ENCODE measurements around the gene GIT2.

The GIT2 gene

DNA sequence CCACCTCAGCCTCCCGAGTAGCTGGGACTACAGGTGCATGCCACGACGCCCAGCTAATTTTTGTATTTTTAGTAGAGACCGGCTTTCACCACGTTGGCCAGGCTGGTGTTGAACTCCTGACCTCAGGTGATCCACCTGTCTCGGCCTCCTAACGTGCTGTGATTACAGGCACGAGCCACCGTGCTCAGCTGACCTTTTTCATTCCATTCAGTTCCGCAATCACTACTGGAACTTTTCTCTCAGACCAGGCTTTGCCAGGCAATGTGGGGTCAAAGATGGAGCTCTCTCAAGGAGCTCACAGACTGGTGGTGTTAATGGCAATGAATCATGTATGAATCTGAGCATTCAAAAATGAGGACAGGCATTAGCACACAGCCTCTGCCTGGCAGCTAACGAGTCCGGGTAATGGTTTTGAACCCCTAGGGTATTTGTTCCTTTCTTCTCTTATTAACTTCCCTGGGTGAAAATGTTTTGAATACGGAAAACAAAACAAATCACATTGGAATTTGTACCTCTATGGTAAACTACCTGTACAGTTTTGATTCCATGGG, 105.5 kb downstream of the GIT2 start:
- no peak for DNase-seq (ENCODE audit: low spot score)

DNA sequence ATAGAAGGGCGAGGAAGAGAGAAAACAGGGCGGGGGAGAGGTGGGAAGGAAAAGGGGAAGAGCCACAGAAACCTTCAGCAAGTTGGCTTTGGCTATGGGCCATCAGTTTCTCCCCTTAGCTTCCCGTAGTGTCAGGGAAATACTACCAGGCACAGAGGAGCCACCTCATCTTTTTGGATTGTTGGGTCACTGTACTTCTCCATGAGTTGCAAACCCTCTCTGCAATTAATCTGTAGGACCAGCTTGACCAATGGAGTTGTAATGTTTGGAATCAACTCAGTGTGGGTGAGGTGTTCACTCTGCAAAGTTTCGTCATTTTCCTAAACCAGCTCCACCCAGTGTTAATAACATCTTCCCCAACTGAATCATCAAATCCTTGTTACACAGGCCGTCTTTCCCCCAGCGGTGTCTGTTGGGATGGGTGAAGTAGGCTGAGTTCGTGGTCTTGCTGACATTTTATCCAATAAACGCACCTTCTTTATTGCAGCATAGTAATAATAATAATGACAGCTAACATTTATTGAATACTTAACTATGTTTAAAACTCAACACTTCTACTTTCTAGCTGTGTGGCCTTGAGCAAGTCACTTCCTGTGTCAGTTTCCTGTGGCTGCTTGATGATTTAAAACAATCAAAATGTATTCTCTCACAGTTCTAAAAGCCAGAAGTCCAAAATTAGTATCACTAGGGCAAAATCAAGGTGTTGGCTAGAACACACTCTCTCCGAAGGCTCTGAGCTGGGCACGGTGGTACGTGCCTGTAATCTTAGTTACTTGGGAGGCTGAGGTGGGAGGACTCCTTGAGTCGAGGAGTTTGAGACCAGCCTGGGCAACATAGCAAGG, 107.8 kb downstream of the GIT2 start:
- DNase-seq (ENCODE audit: low spot score), result peak; percentile 86

DNA sequence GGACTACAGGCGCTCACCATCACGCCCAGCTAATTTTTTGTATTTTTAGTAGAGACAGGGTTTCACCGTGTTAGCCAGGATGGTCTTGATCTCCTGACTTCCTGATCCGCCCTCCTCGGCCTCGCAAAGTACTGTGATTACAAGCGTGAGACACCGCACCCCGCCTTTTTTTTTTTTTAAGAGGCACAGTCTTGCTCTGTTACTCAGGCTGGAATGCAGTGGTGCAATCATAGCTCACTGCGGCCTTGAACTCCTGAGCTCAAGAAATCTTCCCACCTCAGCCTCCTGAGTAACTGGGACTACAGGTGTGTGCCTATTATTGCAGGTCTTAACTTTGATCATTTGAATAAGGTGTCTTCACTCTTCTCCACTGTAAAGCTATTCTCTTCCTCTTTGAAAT, 110.6 kb downstream of the GIT2 start:
- DNase-seq (ENCODE audit: low spot score), result no peak

DNA sequence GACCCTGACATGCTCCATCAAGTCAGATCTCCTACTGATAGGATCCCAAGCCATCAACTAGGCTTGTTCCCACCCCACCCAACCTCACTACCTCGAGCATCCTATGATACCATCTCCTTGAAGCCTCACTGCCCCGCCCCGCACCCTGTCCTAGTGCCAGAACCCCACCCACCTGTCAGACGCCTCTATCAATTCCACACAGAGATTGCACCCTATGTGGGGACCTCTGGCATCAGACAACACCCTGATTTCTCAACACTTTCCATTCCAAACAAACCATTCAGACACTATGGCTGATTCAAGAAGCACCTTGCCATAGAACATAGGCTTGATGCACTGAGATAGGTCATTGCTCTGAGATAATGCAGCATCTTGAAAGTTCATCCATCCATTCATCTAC, 112.7 kb downstream of the GIT2 start:
- no peak for DNase-seq (ENCODE audit: low spot score)

DNA sequence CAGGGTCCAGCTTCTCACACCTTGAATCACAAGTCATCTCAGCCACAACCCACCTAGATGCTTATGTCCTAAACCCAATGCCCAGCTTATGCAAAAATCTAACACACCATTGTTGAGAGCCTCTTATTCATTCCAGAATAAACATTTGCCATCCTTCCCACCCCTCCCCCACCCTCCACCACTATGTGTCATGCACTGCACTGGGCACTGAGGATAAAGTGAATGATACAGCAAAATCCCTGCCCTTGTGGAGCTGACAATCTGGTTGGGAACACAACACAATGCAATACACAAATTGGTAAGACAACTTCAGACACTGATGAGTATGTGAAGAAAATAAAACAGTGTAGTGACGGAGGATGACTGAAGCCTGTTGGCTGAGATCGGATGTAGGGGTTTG, 114.4 kb downstream of the GIT2 start:
- no peak for DNase-seq (ENCODE audit: low spot score)

DNA sequence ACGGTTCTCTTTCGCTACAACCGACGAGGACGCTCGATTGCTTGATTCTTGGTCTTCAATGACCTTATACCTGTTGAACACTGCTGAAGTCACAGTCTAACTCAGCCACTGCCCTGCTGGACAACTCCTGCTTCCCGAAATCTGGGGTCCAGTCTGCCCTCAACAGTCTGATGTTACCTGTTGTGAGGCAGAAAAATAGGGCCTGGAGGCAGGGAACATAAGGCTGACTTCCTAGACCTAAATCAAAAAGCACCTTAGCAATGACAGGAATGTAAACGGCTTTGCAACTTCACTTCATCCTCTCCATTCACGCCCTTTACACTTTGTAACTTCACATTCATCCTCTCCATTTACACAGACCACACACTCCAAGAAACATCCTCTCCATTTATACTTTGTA, 115.2 kb downstream of the GIT2 start:
- no peak for DNase-seq (ENCODE audit: low spot score)

DNA sequence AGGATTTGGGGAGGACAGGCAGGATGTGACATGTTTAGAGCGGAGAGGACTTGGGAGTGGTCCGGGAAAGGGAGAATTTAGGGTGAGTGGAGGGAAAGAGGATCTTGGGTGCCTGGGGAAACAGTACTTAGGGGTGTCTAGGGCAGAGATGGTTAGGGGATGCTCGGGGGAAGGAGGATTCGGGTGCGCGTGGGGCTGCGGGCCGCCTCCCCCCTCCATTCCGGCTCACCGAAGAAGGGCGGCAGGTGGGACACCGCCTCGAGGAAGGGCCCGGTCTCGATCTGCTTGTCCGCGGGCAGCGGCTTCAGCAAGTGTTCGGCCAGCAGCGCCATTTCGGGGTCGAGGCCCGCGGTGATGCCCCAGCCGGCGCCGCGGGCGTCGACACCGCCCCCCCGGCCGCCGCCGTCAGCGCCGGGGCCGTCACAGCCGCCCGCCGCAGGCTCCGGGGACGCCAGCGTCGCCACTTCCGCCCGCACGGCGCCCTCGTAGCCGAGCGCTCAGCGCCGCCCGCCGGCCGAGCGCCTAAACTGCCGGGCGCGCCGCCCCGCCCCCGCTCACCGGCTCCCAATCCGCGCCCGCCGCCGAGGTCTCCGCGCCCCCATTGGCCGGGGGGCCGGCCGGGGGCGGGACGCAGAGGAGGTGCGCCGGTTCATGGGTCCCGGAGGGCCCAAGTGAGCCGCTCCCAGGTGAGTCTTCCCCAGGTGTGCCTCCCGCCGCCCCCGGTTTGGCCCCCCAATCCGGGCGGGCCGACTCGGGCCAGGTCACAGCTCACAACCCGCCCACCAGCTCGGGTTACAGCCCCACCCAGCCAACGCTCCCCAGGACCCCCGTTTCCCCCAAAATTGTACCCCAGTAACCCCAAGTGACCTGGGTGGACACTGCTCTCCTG, 115.9 kb downstream of the GIT2 start, which contains the start of gene GLTP:
GLTP (minus strand) TSS at position 499 of the 889 bp plus-strand sequence; CDS start at position 332, 167 bp downstream.
- peak; percentile 87 for DNase-seq (ENCODE audit: low spot score)
